GM12878 (cell line): ENCODE data around the gene CPVL. TPM values are rescaled to one million over a fixed set of nuclear protein-coding genes. Genes with fewer than 3 reads are reported as not detected.

ENCODE experiments used
- ATAC-seq: fragments of 200-7000 bp; cut with Tn5 transposase; 3 replicates; pipeline ENCODE4 v1.9.1; 2020; ENCODE audit warnings: mild to moderate bottlenecking, moderate library complexity
- BruUV-seq: library from RNA; stranded (reverse); fragments of 400-500 nt; replicated peaks from 2 replicates; lab custom pipeline; 2021; lab: Mats Ljungman, UMichigan
- CTCF ChIA-PET: fragments of 300-600 bp; sonication (Branson Sonifier 250); formaldehyde crosslinking; extraction: SDS; loops from one replicate; lab custom pipeline; 2021; ENCODE audit warnings: inconsistent platforms; lab: Yijun Ruan, JAX
- POLR2A ChIA-PET: fragments of 350-600 bp; formaldehyde crosslinking; extraction: SDS; loops from one replicate; lab custom pipeline; 2021; ENCODE audit warnings: inconsistent platforms; lab: Charles Lee
- RAD21 ChIA-PET: fragments of 300-600 bp; sonication (Branson Sonifier 250); formaldehyde crosslinking; loops from one replicate; lab custom pipeline; 2023; ENCODE audit warnings: antibody characterized with exemption; ENCODE audit not compliant: unreplicated experiment; lab: Charles Lee
- SMC1A ChIA-PET: fragments of 300-600 bp; sonication (Branson Sonifier 250); formaldehyde crosslinking; loops from one replicate; lab custom pipeline; 2023; ENCODE audit not compliant: unreplicated experiment, uncharacterized antibody; lab: Charles Lee
- DNase-seq: peaks from one replicate; pipeline ENCODE4 v3.0.0-alpha.2; 2011; ENCODE audit warnings: low read depth, low spot score
- FAIRE-seq: peaks from 3 replicates; lab custom pipeline; 2011; peaks lifted over from hg19 to GRCh38; lab: Jason Lieb, UNC
- H2AFZ ChIP-seq: 2 replicates; pipeline ENCODE4 v1.6.0; 2011; ENCODE audit warnings: low read depth, low read length, control low read depth; ENCODE audit not compliant: control insufficient read depth
- H3K27ac ChIP-seq: 2 replicates; pipeline ENCODE4 v1.5.1; 2011; ENCODE audit warnings: control low read depth; ENCODE audit not compliant: control insufficient read depth, insufficient read depth
- H3K27me3 ChIP-seq, 2 experiments: replicated peaks in 1 of 2; 2 replicates each; pipeline versions ENCODE4 v1.6.0 to v1.6.1; 2011; ENCODE audit warnings: low read length in 1 of 2; ENCODE audit not compliant: control insufficient read depth in 2 of 2, insufficient read depth in 2 of 2
- H3K36me3 ChIP-seq, 2 experiments: 2 replicates each; pipeline ENCODE4 v1.5.1; 2011; ENCODE audit warnings: low read length in 1 of 2; ENCODE audit not compliant: control insufficient read depth in 2 of 2, insufficient read depth in 2 of 2
- H3K4me1 ChIP-seq: 2 replicates; pipeline ENCODE4 v1.6.1; 2011; ENCODE audit warnings: mild to moderate bottlenecking, low read length, moderate library complexity, mixed read lengths; ENCODE audit not compliant: control insufficient read depth, insufficient read depth
- H3K4me2 ChIP-seq: 2 replicates; pipeline ENCODE4 v1.6.0; 2011; ENCODE audit warnings: control low read depth; ENCODE audit not compliant: control insufficient read depth, insufficient read depth
- H3K4me3 ChIP-seq: fragments of 200-600 bp; sonication (generic); 2 replicates; pipeline ENCODE4 v1.5.1; 2016
- H3K79me2 ChIP-seq: 2 replicates; pipeline ENCODE4 v1.6.0; 2011; ENCODE audit warnings: low read length; ENCODE audit not compliant: control insufficient read depth, insufficient read depth
- H3K9ac ChIP-seq: 2 replicates; pipeline ENCODE4 v1.8.0; 2011; ENCODE audit warnings: low read length, control low read depth, mixed read lengths; ENCODE audit not compliant: control insufficient read depth, insufficient read depth
- H3K9me3 ChIP-seq: replicated peaks from 3 replicates; pipeline ENCODE4 v1.5.1; 2011; ENCODE audit warnings: mild to moderate bottlenecking, low read length; ENCODE audit not compliant: control insufficient read depth, insufficient read depth
- H4K20me1 ChIP-seq: 2 replicates; pipeline ENCODE4 v1.6.0; 2011; ENCODE audit not compliant: control insufficient read depth, insufficient read depth
- BACH1 ChIP-seq: fragments of 450-650 bp; IDR thresholded peaks from 2 replicates; pipeline ENCODE4 v1.6.1; 2017; ENCODE audit warnings: mild to moderate bottlenecking, borderline replicate concordance
- CREM ChIP-seq: IDR thresholded peaks from 2 replicates; pipeline ENCODE4 v1.6.1; 2014; ENCODE audit warnings: antibody characterized with exemption, low read depth
- EP300 ChIP-seq, 2 experiments: fragments of 150-350 bp in 1 of 2; IDR thresholded peaks; 2 replicates each; pipeline ENCODE4 v1.6.1; 2011 to 2012; ENCODE audit warnings: low read depth in 2 of 2, low read length in 2 of 2, borderline replicate concordance in 1 of 2, improper control_type of control experiment in 1 of 2, inconsistent platforms in 1 of 2; ENCODE audit not compliant: control insufficient read depth in 1 of 2
- ETV6 ChIP-seq, 2 experiments: fragments of 450-650 bp in 1 of 2; IDR thresholded peaks in 1 of 2; conservative IDR thresholded peaks in 1 of 2; 2 replicates each; pipeline ENCODE4 v1.6.1; 2014; ENCODE audit warnings: antibody characterized with exemption in 1 of 2, borderline replicate concordance in 1 of 2, low read depth in 1 of 2, mild to moderate bottlenecking in 1 of 2, moderate library complexity in 1 of 2
- EZH2 ChIP-seq: IDR thresholded peaks from 2 replicates; pipeline ENCODE4 v1.6.1; 2012; ENCODE audit warnings: low read depth, mild to moderate bottlenecking, control low read depth, inconsistent platforms, low read length, borderline replicate concordance; ENCODE audit not compliant: control insufficient read depth
- FOXK2 ChIP-seq: fragments of 450-650 bp; IDR thresholded peaks from 2 replicates; pipeline ENCODE4 v1.6.1; 2017; ENCODE audit warnings: mild to moderate bottlenecking, moderate library complexity
- RBBP5 ChIP-seq: fragments of 200-600 bp; sonication (generic); conservative IDR thresholded peaks from 2 replicates; pipeline ENCODE4 v1.6.1; 2016
- RCOR1 ChIP-seq: conservative IDR thresholded peaks from 2 replicates; pipeline ENCODE4 v1.6.1; 2012; ENCODE audit warnings: low read depth, low read length, improper control_type of control experiment
- SP1 ChIP-seq: IDR thresholded peaks from one replicate; pipeline ENCODE4 v1.6.1; 2011; ENCODE audit warnings: low read depth, low read length
- YY1 ChIP-seq: IDR thresholded peaks from 2 replicates; pipeline ENCODE4 v1.6.1; 2011; ENCODE audit warnings: low read depth, mild to moderate bottlenecking, low read length
- WGBS: methylation state at CpG from one replicate; pipeline ENCODE4 v1.1.6; 2016; ENCODE audit warnings: low lambda C conversion rate; ENCODE audit not compliant: insufficient replicate concordance, insufficient coverage; ENCODE audit errors: missing lambda C conversion rate; 5-methylcytosine and 5-hydroxymethylcytosine counted together
- in situ Hi-C: fragments of 300-500 bp; cut with MboI; formaldehyde crosslinking; loops from 9 replicates; pipeline ENCODE4 v1.14.3; 2018; ENCODE audit warnings: mixed read lengths
- intact Hi-C: fragments of 100-400 bp; cut with micrococcal nuclease; formaldehyde crosslinking; loops from one replicate; pipeline ENCODE4 v1.14.2; 2022; ENCODE audit not compliant: unreplicated experiment
- polyA plus RNA-seq, 11 experiments: library from polyadenylated mRNA; depleted of rRNA in 4 of 11; unstranded in 6 of 11; stranded (reverse) in 5 of 11; fragments of >200 nt; fragmentation: Nextera tagmentation in 4 of 11; fragmentation: Illumina TruSeq in 1 of 11; extraction: Ambion mirVana in 4 of 11; extraction: Trizol in 1 of 11; gene quantifications; 1 replicate in 1 of 11; 2 replicates in 10 of 11; pipeline versions ENCODE4 v1.2.1 to v1.2.3, GENCODE V29; 2011 to 2016; ENCODE audit warnings: inconsistent platforms in 2 of 11, missing spikeins in 2 of 11, low read depth in 1 of 11
- total RNA-seq, 4 experiments: library from RNA; depleted of rRNA in 3 of 4; stranded (reverse); fragments of >200 nt in 3 of 4; fragmentation: Illumina TruSeq in 1 of 4; extraction: Trizol in 1 of 4; gene quantifications; 2 replicates each; pipeline versions ENCODE4 v1.2.1 to v1.2.3, GENCODE V29; 2013 to 2021
- TF ChIP-seq, protein P1 (sequence below): IDR thresholded peaks from 2 replicates; pipeline ENCODE4 v1.6.1; 2012; ENCODE audit warnings: low read depth, low read length, improper control_type of control experiment
- TF ChIP-seq, protein P2 (sequence below): fragments of 450-650 bp; IDR thresholded peaks from 2 replicates; pipeline ENCODE4 v1.6.1; 2017; ENCODE audit warnings: mild to moderate bottlenecking, low read depth, inconsistent platforms; ENCODE audit not compliant: poor library complexity, severe bottlenecking
- TF ChIP-seq, protein P3 (sequence below): fragments of 450-650 bp; IDR thresholded peaks from 2 replicates; pipeline ENCODE4 v1.6.1; 2016; ENCODE audit warnings: mild to moderate bottlenecking
- TF ChIP-seq, protein P4 (sequence below): fragments of 450-650 bp; IDR thresholded peaks from 2 replicates; pipeline ENCODE4 v1.6.1; 2017; ENCODE audit warnings: mild to moderate bottlenecking, moderate library complexity

Gene CPVL
- total and polyA plus RNA-seq, 10 of the 15 experiments (the other 5 are each of a cell fraction or from before 2014, with no cell fraction given) = 0.59 TPM; not detected in 9

DNA sequence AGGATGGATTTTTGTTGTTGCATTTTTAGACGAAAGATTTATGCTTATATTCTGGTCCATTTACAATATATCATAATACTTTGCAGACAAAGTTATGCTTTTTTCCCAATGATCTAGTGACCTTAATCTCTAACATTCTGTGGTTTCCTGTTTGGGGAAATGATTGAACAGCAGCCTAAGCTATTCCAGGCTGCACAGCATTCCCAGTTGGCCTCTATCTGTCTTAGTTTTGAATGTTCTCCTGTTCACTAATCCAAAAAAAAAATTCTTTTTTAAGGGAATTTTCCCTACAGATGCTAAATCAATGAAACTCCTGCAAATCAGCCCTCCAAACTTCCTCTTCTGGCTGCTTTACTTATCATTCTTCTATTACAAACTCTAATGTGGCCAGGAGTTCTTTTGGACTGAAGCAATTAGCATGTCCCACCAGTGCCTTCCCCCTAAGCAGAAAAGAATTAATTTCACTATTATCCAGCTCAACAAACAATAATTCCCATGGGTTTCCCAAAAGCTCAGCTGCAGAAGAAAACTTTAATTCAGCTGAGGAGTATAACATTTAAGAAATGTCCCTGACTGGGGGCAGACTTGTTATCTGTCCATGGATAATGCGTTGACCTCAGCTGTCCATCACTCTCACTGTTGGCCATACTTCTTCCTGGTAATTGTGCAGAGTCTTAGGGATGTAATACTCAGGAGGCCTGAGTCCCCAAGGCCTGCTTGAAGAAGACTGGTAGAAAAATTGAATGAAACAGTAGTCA lies 106.3 kb downstream of the CPVL start:
- FAIRE-seq = no peak
- H3K4me3 ChIP-seq = no peak overlapping the region
- no peaks in the 10 kb centered on the region for H3K9me3 ChIP-seq
- H3K9ac ChIP-seq = no peak overlapping the region
- no peak overlapping the region for H2AFZ ChIP-seq
- H3K4me1 ChIP-seq = no peaks in the 10 kb centered on the region
- H3K4me2 ChIP-seq = no peak overlapping the region
- no peak for DNase-seq
- in situ Hi-C loops = no loop called here
- no peaks in the 10 kb centered on the region for H3K79me2 ChIP-seq
- ChIA-PET CTCF (interaction anchor here (1.1 kb wide), 1 partner anchor 679 kb away, joined by 3 read pairs; no protein-coding TSS in a partner anchor), SMC1A (no interaction called here), RAD21 (no interaction called here), POLR2A (no interaction called here)
- 21% methylated on average over 2 of the region's 2 CpGs for WGBS
- H3K36me3 ChIP-seq = no peaks in the 10 kb centered on the region
- no TSS peak for BruUV-seq
- peaks cover 0 to 2% of the 10 kb centered on the region in 2 experiments; a peak in 2 of 4 replicates for H3K27me3 ChIP-seq
- no peak for ATAC-seq
- H4K20me1 ChIP-seq = no peaks in the 10 kb centered on the region
- no peak overlapping the region for H3K27ac ChIP-seq
- intact Hi-C loops = no loop called here
- TF ChIP-seq, protein P1, sequence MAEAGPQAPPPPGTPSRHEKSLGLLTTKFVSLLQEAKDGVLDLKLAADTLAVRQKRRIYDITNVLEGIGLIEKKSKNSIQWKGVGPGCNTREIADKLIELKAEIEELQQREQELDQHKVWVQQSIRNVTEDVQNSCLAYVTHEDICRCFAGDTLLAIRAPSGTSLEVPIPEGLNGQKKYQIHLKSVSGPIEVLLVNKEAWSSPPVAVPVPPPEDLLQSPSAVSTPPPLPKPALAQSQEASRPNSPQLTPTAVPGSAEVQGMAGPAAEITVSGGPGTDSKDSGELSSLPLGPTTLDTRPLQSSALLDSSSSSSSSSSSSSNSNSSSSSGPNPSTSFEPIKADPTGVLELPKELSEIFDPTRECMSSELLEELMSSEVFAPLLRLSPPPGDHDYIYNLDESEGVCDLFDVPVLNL = no peak
- no peak for TF ChIP-seq EP300 (IDR thresholded peaks at IDR 0.05; ENCODE audit: borderline replicate concordance in 1 of 2, control insufficient read depth in 1 of 2, low read depth in 2 of 2, low read length in 2 of 2)
- no peak for TF ChIP-seq YY1
- no peak for TF ChIP-seq SP1
- TF ChIP-seq BACH1 = no peak
- TF ChIP-seq RCOR1 = no peak
- TF ChIP-seq RBBP5 = no peak
- no peak for TF ChIP-seq CREM
- TF ChIP-seq, protein P2, sequence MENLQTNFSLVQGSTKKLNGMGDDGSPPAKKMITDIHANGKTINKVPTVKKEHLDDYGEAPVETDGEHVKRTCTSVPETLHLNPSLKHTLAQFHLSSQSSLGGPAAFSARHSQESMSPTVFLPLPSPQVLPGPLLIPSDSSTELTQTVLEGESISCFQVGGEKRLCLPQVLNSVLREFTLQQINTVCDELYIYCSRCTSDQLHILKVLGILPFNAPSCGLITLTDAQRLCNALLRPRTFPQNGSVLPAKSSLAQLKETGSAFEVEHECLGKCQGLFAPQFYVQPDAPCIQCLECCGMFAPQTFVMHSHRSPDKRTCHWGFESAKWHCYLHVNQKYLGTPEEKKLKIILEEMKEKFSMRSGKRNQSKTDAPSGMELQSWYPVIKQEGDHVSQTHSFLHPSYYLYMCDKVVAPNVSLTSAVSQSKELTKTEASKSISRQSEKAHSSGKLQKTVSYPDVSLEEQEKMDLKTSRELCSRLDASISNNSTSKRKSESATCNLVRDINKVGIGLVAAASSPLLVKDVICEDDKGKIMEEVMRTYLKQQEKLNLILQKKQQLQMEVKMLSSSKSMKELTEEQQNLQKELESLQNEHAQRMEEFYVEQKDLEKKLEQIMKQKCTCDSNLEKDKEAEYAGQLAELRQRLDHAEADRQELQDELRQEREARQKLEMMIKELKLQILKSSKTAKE = no peak
- TF ChIP-seq FOXK2 = no peak
- TF ChIP-seq, protein P3, sequence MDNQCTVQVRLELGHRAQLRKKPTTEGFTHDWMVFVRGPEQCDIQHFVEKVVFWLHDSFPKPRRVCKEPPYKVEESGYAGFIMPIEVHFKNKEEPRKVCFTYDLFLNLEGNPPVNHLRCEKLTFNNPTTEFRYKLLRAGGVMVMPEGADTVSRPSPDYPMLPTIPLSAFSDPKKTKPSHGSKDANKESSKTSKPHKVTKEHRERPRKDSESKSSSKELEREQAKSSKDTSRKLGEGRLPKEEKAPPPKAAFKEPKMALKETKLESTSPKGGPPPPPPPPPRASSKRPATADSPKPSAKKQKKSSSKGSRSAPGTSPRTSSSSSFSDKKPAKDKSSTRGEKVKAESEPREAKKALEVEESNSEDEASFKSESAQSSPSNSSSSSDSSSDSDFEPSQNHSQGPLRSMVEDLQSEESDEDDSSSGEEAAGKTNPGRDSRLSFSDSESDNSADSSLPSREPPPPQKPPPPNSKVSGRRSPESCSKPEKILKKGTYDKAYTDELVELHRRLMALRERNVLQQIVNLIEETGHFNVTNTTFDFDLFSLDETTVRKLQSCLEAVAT = no peak
- TF ChIP-seq ETV6 (conservative IDR thresholded peaks at IDR 0.05 in 1 of 2, IDR thresholded peaks at IDR 0.05 in 1 of 2; ENCODE audit: borderline replicate concordance in 1 of 2, low read depth in 1 of 2) = no peak
- no peak for TF ChIP-seq EZH2
- TF ChIP-seq, protein P4, sequence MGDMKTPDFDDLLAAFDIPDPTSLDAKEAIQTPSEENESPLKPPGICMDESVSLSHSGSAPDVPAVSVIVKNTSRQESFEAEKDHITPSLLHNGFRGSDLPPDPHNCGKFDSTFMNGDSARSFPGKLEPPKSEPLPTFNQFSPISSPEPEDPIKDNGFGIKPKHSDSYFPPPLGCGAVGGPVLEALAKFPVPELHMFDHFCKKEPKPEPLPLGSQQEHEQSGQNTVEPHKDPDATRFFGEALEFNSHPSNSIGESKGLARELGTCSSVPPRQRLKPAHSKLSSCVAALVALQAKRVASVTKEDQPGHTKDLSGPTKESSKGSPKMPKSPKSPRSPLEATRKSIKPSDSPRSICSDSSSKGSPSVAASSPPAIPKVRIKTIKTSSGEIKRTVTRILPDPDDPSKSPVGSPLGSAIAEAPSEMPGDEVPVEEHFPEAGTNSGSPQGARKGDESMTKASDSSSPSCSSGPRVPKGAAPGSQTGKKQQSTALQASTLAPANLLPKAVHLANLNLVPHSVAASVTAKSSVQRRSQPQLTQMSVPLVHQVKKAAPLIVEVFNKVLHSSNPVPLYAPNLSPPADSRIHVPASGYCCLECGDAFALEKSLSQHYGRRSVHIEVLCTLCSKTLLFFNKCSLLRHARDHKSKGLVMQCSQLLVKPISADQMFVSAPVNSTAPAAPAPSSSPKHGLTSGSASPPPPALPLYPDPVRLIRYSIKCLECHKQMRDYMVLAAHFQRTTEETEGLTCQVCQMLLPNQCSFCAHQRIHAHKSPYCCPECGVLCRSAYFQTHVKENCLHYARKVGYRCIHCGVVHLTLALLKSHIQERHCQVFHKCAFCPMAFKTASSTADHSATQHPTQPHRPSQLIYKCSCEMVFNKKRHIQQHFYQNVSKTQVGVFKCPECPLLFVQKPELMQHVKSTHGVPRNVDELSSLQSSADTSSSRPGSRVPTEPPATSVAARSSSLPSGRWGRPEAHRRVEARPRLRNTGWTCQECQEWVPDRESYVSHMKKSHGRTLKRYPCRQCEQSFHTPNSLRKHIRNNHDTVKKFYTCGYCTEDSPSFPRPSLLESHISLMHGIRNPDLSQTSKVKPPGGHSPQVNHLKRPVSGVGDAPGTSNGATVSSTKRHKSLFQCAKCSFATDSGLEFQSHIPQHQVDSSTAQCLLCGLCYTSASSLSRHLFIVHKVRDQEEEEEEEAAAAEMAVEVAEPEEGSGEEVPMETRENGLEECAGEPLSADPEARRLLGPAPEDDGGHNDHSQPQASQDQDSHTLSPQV = no peak
